ENCODE results near the gene EVA1C. TPM values are rescaled to one million over a fixed set of nuclear protein-coding genes. Genes with fewer than 3 reads are reported as not detected.
"Not testable (repeated sequence)": the region's sequence is repeated elsewhere in the genome, so short reads cannot be mapped to it uniquely, and the experiment has no call there.

Gene EVA1C
- total RNA-seq, 2 experiments from 2014 or later: 11.1 to 12.7 TPM

GRCh38 chr21:32442566-32443318 lies 30.2 kb downstream of the EVA1C start:
- no peak overlapping the region for H3K4me3 Mint-ChIP-seq
- Histone ChIP-seq H3K4me1 (ENCODE audit: insufficient read depth, low read length) (peaks cover 1% of the 10 kb centered on the region), H3K9me3 (ENCODE audit: control insufficient read depth in 1 of 2, insufficient read depth in 1 of 2, low read length in 2 of 2) (peaks cover 6% of the 10 kb centered on the region in 2 experiments), H3K27ac (ENCODE audit: low read depth in 1 of 2, low read length in 2 of 2) (no peak overlapping the region), H3K27me3 (ENCODE audit: control insufficient read depth in 1 of 2, insufficient read depth in 2 of 2, low read length in 2 of 2) (no peaks in the 10 kb centered on the region), H3K4me3 (ENCODE audit: low read length) (no peak overlapping the region), H3K36me3 (ENCODE audit: insufficient read depth, low read length) (no peaks in the 10 kb centered on the region)
- intact Hi-C loops (cut with DNase I, micrococcal nuclease): no loop called here
- peaks cover 5% of the 10 kb centered on the region for H3K9me3 Mint-ChIP-seq
- H3K36me3 Mint-ChIP-seq (ENCODE audit: low read depth): peaks cover 20% of the 10 kb centered on the region
- POLR2A ChIA-PET: no interaction called here
- CTCF ChIA-PET: no interaction called here
- no peaks in the 10 kb centered on the region for H3K27me3 Mint-ChIP-seq
- peaks cover 2% of the 10 kb centered on the region for H3K4me1 Mint-ChIP-seq (ENCODE audit: low read depth)
- H3K27ac Mint-ChIP-seq: no peak overlapping the region
- DNase-seq: no peak
- no peak for ATAC-seq (ENCODE audit: poor library complexity)
- TF ChIP-seq CTCF (IDR thresholded peaks at IDR 0.05): no peak

- CTCF ChIA-PET: no interaction called here
- POLR2A ChIA-PET: no interaction called here
- H3K36me3 Mint-ChIP-seq (ENCODE audit: low read depth): peaks cover 20% of the 10 kb centered on the region
- H3K27ac ChIP-seq (ENCODE audit: low read depth in 1 of 2, low read length in 2 of 2): no peak overlapping the region
- H3K36me3 ChIP-seq (ENCODE audit: insufficient read depth, low read length): no peaks in the 10 kb centered on the region
- peaks cover 5% of the 10 kb centered on the region for H3K9me3 Mint-ChIP-seq
- intact Hi-C loops (cut with DNase I, micrococcal nuclease): no loop called here
- ATAC-seq (ENCODE audit: poor library complexity) (no peak), DNase-seq (no peak)
- H3K9me3 ChIP-seq (ENCODE audit: control insufficient read depth in 1 of 2, insufficient read depth in 1 of 2, low read length in 2 of 2): peaks cover 6% of the 10 kb centered on the region in 2 experiments
- no peaks in the 10 kb centered on the region for H3K4me1 ChIP-seq (ENCODE audit: insufficient read depth, low read length)
- no peak for TF ChIP-seq CTCF (IDR thresholded peaks at IDR 0.05)
- no peak overlapping the region for H3K27ac Mint-ChIP-seq
- H3K4me3 ChIP-seq (ENCODE audit: low read length): no peak overlapping the region
- H3K27me3 ChIP-seq (ENCODE audit: control insufficient read depth in 1 of 2, insufficient read depth in 2 of 2, low read length in 2 of 2): no peaks in the 10 kb centered on the region
- no peak overlapping the region for H3K4me3 Mint-ChIP-seq
- no peaks in the 10 kb centered on the region for H3K4me1 Mint-ChIP-seq (ENCODE audit: low read depth)
- H3K27me3 Mint-ChIP-seq: no peaks in the 10 kb centered on the region
Observed at GRCh38 chr21:32445101-32445500, 32.6 kb downstream of the EVA1C start.

- H3K27ac ChIP-seq (ENCODE audit: low read depth in 1 of 2, low read length in 2 of 2); H3K27me3 Mint-ChIP-seq; DNase-seq; H3K4me1 Mint-ChIP-seq (ENCODE audit: low read depth); POLR2A ChIA-PET; H3K27me3 ChIP-seq (ENCODE audit: control insufficient read depth in 1 of 2, insufficient read depth in 2 of 2, low read length in 2 of 2); H3K4me1 ChIP-seq (ENCODE audit: insufficient read depth, low read length); H3K36me3 ChIP-seq (ENCODE audit: insufficient read depth, low read length); H3K9me3 ChIP-seq (ENCODE audit: control insufficient read depth in 1 of 2, insufficient read depth in 1 of 2, low read length in 2 of 2); H3K27ac Mint-ChIP-seq; ATAC-seq (ENCODE audit: poor library complexity); H3K9me3 Mint-ChIP-seq; intact Hi-C loops (cut with DNase I, micrococcal nuclease); H3K4me3 ChIP-seq (ENCODE audit: low read length); H3K4me3 Mint-ChIP-seq: not testable (repeated sequence)
- peaks cover 20% of the 10 kb centered on the region for H3K36me3 Mint-ChIP-seq (ENCODE audit: low read depth)
- CTCF ChIA-PET: interaction anchor here (0.6 kb wide), 1 partner anchor 24 kb away, joined by 3 read pairs; no protein-coding TSS in a partner anchor
Observed at GRCh38 chr21:32446440-32446839, 33.9 kb downstream of the EVA1C start.

- H3K4me3 Mint-ChIP-seq: no peak overlapping the region
- no peak overlapping the region for H3K4me3 ChIP-seq (ENCODE audit: low read length)
- intact Hi-C loops (cut with DNase I, micrococcal nuclease): no loop called here
- peaks cover 20% of the 10 kb centered on the region for H3K36me3 Mint-ChIP-seq (ENCODE audit: low read depth)
- H3K9me3 Mint-ChIP-seq: peaks cover 5% of the 10 kb centered on the region
- no peaks in the 10 kb centered on the region for H3K4me1 ChIP-seq (ENCODE audit: insufficient read depth, low read length)
- POLR2A ChIA-PET: no interaction called here
- H3K36me3 ChIP-seq (ENCODE audit: insufficient read depth, low read length): no peaks in the 10 kb centered on the region
- H3K4me1 Mint-ChIP-seq (ENCODE audit: low read depth): no peaks in the 10 kb centered on the region
- no peak overlapping the region for H3K27ac ChIP-seq (ENCODE audit: low read depth in 1 of 2, low read length in 2 of 2)
- CTCF ChIA-PET: interaction anchor here (0.6 kb wide), 1 partner anchor 25 kb away, joined by 3 read pairs; no protein-coding TSS in a partner anchor
- TF ChIP-seq CTCF (IDR thresholded peaks at IDR 0.05): no peak
- H3K27ac Mint-ChIP-seq: no peak overlapping the region
- H3K27me3 Mint-ChIP-seq: no peaks in the 10 kb centered on the region
- DNase-seq (no peak), ATAC-seq (ENCODE audit: poor library complexity) (no peak)
- H3K9me3 ChIP-seq (ENCODE audit: control insufficient read depth in 1 of 2, insufficient read depth in 1 of 2, low read length in 2 of 2): peaks cover 6% of the 10 kb centered on the region in 2 experiments
- H3K27me3 ChIP-seq (ENCODE audit: control insufficient read depth in 1 of 2, insufficient read depth in 2 of 2, low read length in 2 of 2): no peaks in the 10 kb centered on the region
Observed at GRCh38 chr21:32447224-32447623, 34.7 kb downstream of the EVA1C start.
